SK-N-SH treated with all-trans-retinoic acid at 6 μM for 48 hours (cell line): ENCODE measurements around the gene DOCK9.

Experiments used
- BACH2 ChIP-seq: fragments of 250-450 bp; sonication (Bioruptor Pico); IDR thresholded peaks from 2 replicates; pipeline ENCODE4 v1.9.0; 2021; ENCODE audit warnings: mild to moderate bottlenecking, borderline replicate concordance
- OSR1 ChIP-seq: fragments of 250-450 bp; sonication (Bioruptor Pico); IDR thresholded peaks from 2 replicates; pipeline ENCODE4 v1.8.0; 2022; ENCODE audit warnings: moderate library complexity, mild to moderate bottlenecking, inconsistent platforms
- TCF4 ChIP-seq: fragments of 250-450 bp; sonication (Bioruptor Pico); IDR thresholded peaks from 2 replicates; pipeline ENCODE4 v1.8.0; 2021; ENCODE audit warnings: mild to moderate bottlenecking, moderate library complexity, borderline replicate concordance
- ZFP3 ChIP-seq: fragments of 250-450 bp; sonication (Bioruptor Pico); IDR thresholded peaks from 2 replicates; pipeline ENCODE4 v1.5.0; 2020; ENCODE audit warnings: mild to moderate bottlenecking, moderate library complexity
- ZNF70 ChIP-seq: fragments of 450-650 bp; formaldehyde crosslinking; IDR thresholded peaks from 2 replicates; pipeline ENCODE4 v1.5.0; 2020; ENCODE audit warnings: mild to moderate bottlenecking, moderate library complexity
- TF ChIP-seq, protein P1 (sequence below): fragments of 250-450 bp; sonication (Bioruptor Pico); IDR thresholded peaks from 2 replicates; pipeline ENCODE4 v1.8.0; 2020; ENCODE audit warnings: mild to moderate bottlenecking, moderate library complexity, borderline replicate concordance
- TF ChIP-seq, protein P2 (sequence below): fragments of 250-450 bp; sonication (Bioruptor Pico); IDR thresholded peaks from 2 replicates; pipeline ENCODE4 v1.5.1; 2020; ENCODE audit warnings: low read depth, mild to moderate bottlenecking, moderate library complexity

DNA sequence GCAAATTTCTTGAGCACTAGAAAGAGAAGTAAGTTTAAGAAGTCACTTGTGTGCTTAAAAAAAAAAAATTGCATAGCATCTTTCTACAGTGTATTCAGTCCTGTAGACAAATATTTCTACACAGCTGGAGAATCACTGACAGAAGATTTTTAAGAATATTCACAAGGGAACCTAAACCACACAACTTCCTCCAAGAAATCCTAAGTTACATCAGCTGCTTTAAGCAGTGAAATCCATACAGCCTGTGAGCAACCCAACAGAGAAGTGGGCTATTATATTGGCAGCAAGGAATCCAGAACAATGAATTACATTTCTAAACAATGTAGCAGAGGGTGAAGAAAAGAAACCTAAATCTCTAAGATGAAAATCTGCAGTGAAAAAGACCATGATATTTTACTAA, 1.5 kb downstream of the DOCK9 start:
- TF ChIP-seq, protein P1, sequence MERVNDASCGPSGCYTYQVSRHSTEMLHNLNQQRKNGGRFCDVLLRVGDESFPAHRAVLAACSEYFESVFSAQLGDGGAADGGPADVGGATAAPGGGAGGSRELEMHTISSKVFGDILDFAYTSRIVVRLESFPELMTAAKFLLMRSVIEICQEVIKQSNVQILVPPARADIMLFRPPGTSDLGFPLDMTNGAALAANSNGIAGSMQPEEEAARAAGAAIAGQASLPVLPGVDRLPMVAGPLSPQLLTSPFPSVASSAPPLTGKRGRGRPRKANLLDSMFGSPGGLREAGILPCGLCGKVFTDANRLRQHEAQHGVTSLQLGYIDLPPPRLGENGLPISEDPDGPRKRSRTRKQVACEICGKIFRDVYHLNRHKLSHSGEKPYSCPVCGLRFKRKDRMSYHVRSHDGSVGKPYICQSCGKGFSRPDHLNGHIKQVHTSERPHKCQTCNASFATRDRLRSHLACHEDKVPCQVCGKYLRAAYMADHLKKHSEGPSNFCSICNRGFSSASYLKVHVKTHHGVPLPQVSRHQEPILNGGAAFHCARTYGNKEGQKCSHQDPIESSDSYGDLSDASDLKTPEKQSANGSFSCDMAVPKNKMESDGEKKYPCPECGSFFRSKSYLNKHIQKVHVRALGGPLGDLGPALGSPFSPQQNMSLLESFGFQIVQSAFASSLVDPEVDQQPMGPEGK (CRISPR knock-in tag) = no peak
- TF ChIP-seq TCF4 = no peak
- TF ChIP-seq ZFP3 (CRISPR knock-in tag) = no peak
- no peak for TF ChIP-seq OSR1 (CRISPR knock-in tag)
- TF ChIP-seq BACH2 (CRISPR knock-in tag) = no peak
- TF ChIP-seq, protein P2, sequence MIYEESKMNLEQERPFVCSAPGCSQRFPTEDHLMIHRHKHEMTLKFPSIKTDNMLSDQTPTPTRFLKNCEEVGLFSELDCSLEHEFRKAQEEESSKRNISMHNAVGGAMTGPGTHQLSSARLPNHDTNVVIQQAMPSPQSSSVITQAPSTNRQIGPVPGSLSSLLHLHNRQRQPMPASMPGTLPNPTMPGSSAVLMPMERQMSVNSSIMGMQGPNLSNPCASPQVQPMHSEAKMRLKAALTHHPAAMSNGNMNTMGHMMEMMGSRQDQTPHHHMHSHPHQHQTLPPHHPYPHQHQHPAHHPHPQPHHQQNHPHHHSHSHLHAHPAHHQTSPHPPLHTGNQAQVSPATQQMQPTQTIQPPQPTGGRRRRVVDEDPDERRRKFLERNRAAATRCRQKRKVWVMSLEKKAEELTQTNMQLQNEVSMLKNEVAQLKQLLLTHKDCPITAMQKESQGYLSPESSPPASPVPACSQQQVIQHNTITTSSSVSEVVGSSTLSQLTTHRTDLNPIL (CRISPR knock-in tag) = no peak
- TF ChIP-seq ZNF70 = no peak
